DMS 273 (cell line): ENCODE results near the gene ANKRD18B.
"Not testable (repeated sequence)": the region's sequence is repeated elsewhere in the genome, so short reads cannot be mapped to it uniquely, and the experiment has no call there.

ENCODE experiments used
- DNase-seq: peaks from one replicate; lab custom pipeline; 2025; ENCODE audit not compliant: unreplicated experiment; lab: John Stamatoyannopoulos, UW

The ANKRD18B gene

GRCh38 chr9:33604249-33604648 lies 80.2 kb downstream of the ANKRD18B start:
- peak; percentile 24 for DNase-seq

- DNase-seq: not testable (repeated sequence)
Measured at GRCh38 chr9:33604936-33605335, 80.9 kb downstream of the ANKRD18B start.

DNA sequence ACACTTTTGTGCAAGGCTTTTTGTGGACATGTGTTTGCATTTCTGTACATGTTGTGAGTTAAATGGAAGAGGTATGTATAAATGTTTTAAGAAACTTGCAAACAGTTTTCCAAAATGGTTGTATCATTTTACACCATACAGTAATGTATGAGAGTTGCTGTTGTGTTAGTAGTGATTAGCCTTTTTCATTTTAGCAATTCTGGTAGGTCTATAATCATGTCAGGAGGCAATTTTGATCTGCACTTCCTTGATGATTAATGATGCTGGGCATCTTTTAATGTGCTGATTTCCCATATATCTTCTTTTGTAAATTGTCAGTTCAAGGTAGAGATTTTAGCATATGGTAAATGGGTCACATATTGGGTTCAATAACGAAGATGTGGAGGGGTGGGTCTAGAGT lies 87.3 kb downstream of the ANKRD18B start:
- no peak for DNase-seq

DNA sequence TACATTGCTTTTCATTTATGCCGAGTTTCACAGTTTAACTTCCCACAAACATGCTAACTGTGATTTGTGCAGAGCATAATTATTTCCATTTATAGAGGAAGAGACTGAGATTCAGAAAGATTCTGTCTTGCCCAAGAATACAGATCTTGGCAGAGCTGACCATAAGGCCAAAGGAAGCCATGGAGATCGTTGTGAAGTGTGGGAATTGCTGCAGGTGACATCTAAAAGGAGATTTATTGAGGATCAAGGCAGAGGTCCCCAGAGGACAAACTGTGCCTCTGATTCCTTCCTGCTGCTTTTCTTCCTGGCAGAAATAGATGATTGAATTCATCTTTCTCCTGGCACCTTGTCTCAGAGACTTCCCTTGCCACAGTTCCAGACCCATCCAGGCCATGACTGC lies 88.4 kb downstream of the ANKRD18B start:
- DNase-seq: not testable (repeated sequence)

DNA sequence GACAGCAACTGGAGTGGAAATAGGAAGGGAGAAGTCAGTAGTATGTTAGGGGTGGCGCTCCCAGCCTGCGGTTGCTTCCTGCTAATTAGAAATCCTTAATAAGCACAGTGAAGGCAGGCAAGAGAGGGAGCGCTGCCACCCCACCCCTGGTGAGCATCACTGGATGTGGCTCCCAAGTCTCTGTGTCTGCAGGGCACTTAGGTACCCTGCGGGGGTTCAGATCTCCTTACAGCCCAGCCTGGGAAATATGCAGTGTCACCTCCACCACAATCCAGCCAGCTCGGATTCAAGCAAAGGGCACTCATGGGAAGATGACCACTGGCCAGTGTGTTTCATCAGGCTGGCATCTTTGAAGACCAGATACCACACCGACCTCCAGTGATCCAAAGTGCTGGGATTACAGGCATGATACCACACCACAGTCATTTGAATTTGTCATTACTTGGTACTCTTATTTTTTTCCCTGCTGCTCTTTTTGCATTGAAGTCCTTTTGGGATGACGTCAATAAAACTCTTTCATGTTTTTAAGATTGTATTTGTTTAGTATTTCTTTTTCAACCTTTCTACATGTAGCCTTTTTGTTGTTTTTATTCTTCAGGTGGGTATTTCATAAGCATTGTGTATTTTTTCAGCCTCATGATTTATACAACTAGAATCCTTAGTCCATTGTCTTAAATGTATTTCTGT lies 90.1 kb downstream of the ANKRD18B start:
- no peak for DNase-seq

DNA sequence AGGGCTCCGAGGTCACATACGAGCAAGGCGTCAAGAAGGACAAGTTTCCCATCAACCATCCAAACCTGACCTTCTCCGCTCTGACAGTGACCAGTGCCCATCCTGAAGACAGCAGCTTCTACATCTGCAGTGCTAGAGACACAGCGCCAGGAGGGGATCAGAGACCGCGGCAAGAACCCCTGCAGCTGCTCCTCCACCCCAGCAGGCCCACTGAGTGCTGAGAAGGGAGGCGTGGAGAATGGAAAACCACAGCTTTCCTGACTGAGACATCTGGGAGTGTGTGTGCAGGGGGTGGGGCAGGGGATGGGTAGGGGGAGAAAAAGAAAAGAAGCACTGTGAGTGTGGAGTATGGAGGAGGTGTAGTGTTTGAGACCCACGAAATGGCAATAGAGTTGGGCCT lies 94.3 kb downstream of the ANKRD18B start:
- DNase-seq: not testable (repeated sequence)

DNA sequence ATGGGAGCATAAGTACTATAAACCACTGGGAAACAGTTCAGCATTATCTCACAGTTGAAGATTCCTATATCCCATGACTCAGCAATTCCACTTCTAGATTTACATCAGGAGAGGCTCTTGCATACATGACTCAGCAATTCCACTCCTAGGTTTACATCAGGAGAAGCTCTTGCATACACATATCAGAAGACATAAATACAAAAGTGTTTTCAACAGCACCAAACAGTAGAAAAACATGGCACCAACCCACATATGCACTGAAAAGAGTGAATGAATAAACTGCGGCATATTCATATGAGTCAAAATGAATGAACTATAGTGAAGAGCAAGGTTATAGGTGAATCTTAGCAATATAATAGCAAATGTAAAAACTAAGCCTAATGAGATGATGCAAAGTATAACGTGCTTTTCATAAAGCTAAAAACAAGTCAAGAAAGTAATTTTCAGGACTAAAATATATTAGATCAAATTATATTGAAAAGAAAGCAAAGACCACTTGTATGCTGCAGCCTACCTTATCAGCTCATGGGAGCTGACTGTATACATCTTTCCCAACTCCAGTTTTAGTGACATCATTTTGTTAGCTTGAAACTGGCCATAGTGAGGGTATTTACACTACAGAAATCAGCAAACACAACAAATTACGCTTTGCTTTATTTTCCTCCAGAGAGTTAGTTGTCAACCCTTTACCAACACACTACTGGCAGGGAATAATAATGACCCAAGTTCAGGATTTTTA lies 95.8 kb downstream of the ANKRD18B start:
- peak; percentile 70 for DNase-seq

DNA sequence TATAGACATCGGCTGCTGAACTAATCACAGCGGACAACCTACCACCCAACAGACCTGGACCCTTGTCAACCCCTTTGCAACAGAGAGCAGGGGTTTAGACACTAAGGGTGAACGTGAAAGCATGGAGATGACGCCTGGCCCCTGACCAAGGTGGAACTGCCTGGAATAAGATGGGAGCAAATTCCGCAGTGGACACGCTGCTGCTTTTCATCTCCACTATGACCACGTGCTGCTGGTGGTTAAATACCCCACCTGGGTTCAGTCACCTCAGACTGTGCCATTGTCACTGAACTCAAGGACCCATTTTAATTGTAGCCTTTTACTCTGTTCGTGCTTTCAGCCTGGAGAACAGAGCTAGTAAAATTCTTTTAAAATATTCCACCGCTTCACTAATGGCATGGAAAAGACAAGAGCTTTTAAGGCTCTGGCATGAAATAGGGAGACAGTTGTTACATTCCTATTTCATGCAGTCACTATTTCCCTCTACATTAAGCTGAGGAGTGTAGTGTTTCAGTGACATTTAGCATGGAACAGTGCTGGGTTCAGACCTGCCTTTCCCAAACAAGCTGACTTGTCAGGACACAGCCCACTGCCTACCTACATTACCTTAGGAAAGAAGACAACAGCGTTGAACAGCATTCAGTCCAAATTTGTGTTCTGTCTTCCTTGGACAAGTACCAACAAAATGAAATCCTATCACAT lies 96.8 kb downstream of the ANKRD18B start:
- DNase-seq: peak; percentile 31
